CD4-positive, alpha-beta T cell treated with Interleukin-17A for 1 hour (primary cell): ENCODE data around the gene SVEP1.

ENCODE experiments used
- DNase-seq: peaks from one replicate; pipeline ENCODE4 v3.0.0-alpha.2; 2020

The SVEP1 gene

DNA sequence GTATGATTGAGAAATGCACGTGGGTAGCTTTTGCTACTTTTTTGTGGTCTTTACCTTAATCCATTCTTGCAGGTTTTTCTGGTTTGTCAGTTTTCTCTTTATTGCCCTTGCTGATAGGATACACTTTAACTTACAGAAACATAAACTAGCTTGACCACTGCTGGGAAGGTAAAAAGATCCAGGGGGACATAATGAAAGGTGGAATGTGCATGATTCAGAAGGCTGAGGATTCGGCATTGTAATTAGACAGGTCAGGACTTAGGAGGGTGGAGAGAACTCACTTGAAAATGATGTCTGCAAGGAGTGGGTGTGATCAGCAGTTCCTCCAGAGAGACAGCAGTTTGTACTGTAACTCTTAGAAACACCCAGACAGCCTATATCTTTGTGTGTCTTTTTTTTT is 222.0 kb downstream of the SVEP1 start:
- no peak for DNase-seq

GRCh38 chr9:110356639-110357395 is 222.7 kb downstream of the SVEP1 start:
- DNase-seq, result no peak

- DNase-seq, result no peak
Observed at GRCh38 chr9:110355911-110356310, 223.6 kb downstream of the SVEP1 start.

GRCh38 chr9:110351009-110351467 is 228.5 kb downstream of the SVEP1 start:
- no peak for DNase-seq

DNA sequence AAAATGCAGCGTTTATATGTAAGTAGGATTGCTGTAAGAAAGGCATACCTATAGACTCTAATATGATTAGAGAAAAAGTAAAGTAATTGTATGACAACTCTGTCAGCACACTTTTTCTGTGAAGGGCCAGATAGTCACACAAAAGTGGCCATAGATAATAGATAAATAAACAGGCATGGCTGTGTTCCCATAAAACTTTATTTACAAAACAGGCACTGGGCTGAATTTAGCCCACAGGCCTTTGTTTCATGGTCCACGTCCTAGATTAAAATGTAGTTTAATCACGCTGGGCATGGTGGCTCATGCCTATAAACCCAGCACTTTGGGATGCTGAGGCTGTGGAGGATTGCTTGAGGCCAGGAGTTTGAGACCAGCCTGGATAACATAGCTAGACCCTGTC is 233.2 kb downstream of the SVEP1 start:
- no peak for DNase-seq

DNA sequence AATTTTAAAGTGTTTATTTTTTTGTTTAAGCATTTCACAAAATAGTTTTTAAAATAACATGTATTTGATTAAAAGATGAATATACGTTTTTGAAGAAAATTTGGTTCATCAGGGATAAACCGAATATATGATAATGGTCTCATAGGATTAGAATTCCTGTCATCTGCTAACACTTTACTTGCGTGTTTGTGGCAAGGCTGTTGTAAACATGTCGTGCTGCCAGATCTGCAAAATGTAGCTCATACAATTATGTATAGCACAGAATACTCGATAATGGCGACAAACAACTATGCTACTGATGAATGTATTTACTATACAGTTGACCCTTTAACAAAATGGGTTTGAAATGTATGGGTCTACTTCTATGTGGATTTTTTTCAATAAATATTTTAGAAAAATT is 234.7 kb downstream of the SVEP1 start:
- no peak for DNase-seq

GRCh38 chr9:110343551-110343950 is 236.0 kb downstream of the SVEP1 start:
- DNase-seq, result no peak

- DNase-seq, result no peak
Observed at GRCh38 chr9:110340306-110340705, 239.2 kb downstream of the SVEP1 start.

DNA sequence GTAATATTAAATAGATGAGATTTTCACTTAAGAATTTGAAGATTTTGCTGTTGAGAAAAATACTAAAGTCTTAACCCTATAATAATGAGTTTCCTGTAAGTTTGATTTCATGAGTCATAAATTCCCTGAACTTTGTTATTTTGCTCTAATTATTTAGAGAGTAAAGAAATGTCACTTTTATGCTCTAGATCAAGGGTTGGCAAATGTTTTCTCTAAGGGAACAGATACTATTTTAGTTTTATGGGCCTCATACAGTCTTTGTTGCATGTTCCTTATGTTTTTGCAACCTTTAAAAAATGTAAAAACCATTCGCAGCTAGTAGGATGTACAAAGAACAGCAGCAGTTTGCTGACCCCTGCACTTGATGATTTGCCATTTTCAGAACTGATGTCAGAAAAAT is 241.4 kb downstream of the SVEP1 start:
- DNase-seq, result no peak

DNA sequence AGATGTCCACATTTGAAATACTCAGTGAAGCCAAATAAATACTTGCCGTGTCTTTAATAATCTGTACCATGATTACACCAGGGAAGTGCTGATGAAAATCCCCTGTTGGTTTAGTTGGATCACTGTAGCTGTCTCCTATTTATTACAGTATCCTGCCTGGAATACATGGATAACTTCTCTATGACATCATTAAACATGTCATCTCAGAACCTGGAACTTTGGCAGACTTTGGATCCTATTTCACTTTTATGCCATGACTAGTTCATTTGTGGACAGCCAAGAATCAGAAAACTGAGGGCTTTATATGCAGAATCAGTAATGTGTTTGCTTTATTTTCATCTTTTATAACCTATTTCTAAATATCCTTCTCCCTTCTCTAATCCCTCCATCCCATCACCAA is 241.8 kb downstream of the SVEP1 start, which contains the start of gene TXNDC8:
Gene TXNDC8, minus strand, starts transcription at position 137 of the 400 bp plus-strand sequence.
- no peak for DNase-seq

DNA sequence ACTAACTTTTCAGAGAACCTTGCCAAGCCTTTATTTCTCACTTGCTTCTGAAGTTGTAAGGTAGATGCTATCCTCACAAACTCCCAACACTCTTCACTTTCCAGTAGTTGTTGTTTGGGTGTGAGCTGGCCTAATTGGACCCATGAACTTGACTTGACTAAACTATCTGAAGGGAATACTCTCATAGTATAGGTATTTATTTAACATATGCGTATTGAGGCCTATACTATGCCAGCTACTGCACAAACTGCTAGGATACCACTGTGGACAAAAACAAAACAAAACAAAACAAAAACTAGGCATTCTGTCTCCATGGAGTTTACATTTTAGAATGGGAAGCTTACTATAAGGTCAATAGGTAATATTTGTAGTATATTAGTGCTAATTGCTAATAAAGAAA is 243.2 kb downstream of the SVEP1 start:
- DNase-seq, result no peak

- no peak for DNase-seq
Observed at GRCh38 chr9:110334871-110335270, 244.7 kb downstream of the SVEP1 start.

- no peak for DNase-seq
Observed at GRCh38 chr9:110334183-110334582, 245.4 kb downstream of the SVEP1 start.

DNA sequence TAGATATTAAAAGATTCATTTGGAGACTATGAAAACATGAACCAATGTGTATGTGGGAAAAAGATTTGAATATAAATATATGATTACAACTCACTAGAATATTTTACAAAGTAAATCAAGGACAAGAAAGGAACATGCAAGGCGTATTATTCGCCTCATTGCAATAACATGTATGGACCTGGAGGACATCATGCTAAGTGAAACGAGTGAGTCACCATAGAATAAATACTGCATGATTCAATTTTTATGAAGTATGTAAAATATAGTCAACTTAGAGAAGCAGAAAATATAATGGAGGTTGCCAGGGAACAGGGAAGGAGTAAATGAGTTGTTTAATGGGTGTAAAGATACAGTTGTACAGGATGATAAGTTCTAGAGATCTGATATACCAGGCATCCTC is 246.8 kb downstream of the SVEP1 start:
- DNase-seq, result no peak

- no peak for DNase-seq
Observed at GRCh38 chr9:110330484-110331105, 248.9 kb downstream of the SVEP1 start.

DNA sequence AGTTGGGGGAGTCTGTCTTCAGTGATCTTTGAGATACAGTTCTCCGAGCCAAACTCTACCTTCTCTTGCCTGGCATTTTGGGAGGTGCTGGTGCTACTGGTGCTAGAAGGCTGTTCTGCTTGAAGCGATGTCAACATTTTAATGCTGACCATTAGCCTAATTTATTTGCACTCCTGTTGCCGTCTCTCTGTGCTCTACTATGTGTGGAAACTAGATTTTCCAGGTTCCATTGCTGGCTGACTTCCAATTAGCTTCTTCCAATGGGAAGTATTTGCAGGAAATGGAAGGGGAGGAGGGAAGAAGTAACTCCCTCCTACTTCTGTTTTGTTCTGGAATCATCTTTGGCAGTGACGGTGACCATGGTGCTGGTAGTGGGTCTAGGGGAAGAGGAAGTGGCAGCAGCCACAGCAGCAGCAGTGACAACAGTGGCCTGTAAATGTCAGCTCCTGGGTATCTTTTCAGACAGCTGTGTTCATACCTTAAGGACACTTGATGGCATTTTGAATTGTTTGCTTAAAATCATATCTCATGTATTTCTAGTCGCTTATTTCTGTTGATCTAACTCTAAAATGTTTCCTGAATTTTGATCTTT is 249.8 kb downstream of the SVEP1 start:
- no peak for DNase-seq

- no peak for DNase-seq
Observed at GRCh38 chr9:110328763-110329162, 250.8 kb downstream of the SVEP1 start.

DNA sequence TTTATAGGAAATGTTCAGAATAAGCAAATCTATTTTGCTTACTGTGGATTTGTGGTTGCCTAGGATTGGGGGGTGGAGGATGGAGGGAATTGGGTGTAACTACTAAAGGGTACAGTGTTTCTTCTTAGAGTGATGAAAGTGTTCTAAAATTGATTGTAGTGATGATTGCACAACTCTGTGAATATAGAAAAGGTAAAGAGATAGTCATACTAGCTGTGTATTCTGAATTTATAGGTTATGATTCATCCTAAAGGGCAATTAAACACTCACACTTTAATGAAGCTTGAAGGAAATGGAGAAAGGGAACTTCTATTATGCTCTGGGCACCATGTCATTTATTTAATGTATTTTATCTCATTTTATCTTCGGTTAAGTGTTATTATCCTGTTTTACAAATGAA is 251.8 kb downstream of the SVEP1 start:
- no peak for DNase-seq

DNA sequence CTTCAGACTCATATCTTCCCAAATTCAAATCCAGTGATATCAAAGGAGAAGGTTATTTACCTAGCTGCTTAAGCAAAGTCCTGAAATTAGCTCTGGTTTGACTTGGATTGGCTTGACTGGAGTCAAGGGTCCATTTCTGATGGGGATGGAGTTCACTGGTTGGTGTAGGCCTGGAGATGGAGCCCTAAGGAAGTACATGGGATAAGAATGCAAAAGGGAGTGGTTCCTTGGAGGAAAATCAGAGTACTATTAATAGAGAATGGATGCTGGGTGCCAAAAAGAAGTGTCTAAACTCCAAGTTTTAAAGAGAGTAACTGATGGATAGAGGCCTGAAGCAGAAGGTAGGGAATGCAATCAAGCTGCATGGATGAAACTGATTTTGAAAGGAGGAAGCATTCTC is 255.7 kb downstream of the SVEP1 start:
- no peak for DNase-seq

GRCh38 chr9:110320651-110321445 is 258.7 kb downstream of the SVEP1 start:
- DNase-seq, result no peak

DNA sequence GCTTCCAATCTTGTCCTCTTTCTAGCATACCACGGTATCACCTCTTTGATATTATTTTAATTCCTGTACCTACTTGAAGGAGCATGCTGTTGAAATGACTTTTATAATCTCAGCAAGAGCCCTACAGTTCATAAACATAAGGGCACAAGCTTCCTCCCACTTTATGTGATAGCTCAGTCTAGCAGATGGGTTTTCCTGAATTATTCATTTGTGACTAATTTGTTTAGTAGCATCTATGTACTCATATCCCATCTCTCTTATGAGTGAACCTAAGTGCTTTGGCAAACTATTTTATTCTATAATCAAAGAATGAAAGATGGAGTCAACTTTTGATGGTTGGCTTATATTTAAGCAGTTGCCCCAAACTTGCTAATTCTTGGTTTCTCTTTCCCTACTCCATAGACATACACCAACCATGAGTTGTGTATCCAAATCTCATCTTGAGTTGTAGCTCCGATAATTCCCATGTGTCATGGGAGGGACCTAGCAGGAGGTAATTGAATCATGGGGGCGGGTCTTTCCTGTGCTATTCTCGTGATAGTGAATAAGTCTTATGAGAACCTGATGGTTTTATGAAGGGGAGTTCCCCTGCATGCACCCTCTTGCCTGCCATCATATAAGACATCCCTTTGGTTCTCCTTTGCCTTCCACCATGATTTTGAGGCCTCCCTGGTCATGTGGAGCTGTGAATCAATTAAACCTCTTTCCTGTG is 259.6 kb downstream of the SVEP1 start:
- DNase-seq, result no peak

GRCh38 chr9:110317911-110318310 is 261.6 kb downstream of the SVEP1 start:
- no peak for DNase-seq
